SJCRH30 (cell line): ENCODE data around the gene UQCRH. TPM values are rescaled to one million over a fixed set of nuclear protein-coding genes. Genes with fewer than 3 reads are reported as not detected.
"Not testable (repeated sequence)": the region's sequence is repeated elsewhere in the genome, so short reads cannot be mapped to it uniquely, and the experiment has no call there.

Source experiments
- DNase-seq, 2 experiments: peaks; one replicate each; pipeline ENCODE4 v3.0.0-alpha.2; 2015 to 2020
- H3K27ac ChIP-seq: fragments of 250-450 bp; sonication (Bioruptor Pico); 2 replicates; pipeline ENCODE4 v1.5.1; 2020; ENCODE audit warnings: mild to moderate bottlenecking, moderate library complexity
- H3K27me3 ChIP-seq: fragments of 250-450 bp; sonication (Bioruptor Pico); 2 replicates; pipeline ENCODE4 v1.5.1; 2020; ENCODE audit warnings: mild to moderate bottlenecking, moderate library complexity
- H3K36me3 ChIP-seq: fragments of 250-450 bp; sonication (Bioruptor Pico); 2 replicates; pipeline ENCODE4 v1.5.1; 2020; ENCODE audit warnings: mild to moderate bottlenecking, moderate library complexity
- H3K4me1 ChIP-seq: fragments of 250-450 bp; sonication (Bioruptor Pico); 2 replicates; pipeline ENCODE4 v1.5.1; 2020; ENCODE audit warnings: mild to moderate bottlenecking, moderate library complexity
- H3K4me3 ChIP-seq: fragments of 250-450 bp; sonication (Bioruptor Pico); 2 replicates; pipeline ENCODE4 v1.5.1; 2020; ENCODE audit warnings: mild to moderate bottlenecking, moderate library complexity
- H3K9me3 ChIP-seq: fragments of 250-450 bp; sonication (Bioruptor Pico); replicated peaks from 2 replicates; pipeline ENCODE4 v1.5.1; 2020; ENCODE audit warnings: mild to moderate bottlenecking, moderate library complexity
- total RNA-seq: library from RNA; depleted of rRNA; stranded (reverse); fragments of >200 nt; shearing (Covaris generic); gene quantifications from 2 replicates; pipeline ENCODE4 v1.2.3, GENCODE V29; 2014

Gene UQCRH
- total RNA-seq, 1 experiment from 2014 or later: 828 TPM

DNA sequence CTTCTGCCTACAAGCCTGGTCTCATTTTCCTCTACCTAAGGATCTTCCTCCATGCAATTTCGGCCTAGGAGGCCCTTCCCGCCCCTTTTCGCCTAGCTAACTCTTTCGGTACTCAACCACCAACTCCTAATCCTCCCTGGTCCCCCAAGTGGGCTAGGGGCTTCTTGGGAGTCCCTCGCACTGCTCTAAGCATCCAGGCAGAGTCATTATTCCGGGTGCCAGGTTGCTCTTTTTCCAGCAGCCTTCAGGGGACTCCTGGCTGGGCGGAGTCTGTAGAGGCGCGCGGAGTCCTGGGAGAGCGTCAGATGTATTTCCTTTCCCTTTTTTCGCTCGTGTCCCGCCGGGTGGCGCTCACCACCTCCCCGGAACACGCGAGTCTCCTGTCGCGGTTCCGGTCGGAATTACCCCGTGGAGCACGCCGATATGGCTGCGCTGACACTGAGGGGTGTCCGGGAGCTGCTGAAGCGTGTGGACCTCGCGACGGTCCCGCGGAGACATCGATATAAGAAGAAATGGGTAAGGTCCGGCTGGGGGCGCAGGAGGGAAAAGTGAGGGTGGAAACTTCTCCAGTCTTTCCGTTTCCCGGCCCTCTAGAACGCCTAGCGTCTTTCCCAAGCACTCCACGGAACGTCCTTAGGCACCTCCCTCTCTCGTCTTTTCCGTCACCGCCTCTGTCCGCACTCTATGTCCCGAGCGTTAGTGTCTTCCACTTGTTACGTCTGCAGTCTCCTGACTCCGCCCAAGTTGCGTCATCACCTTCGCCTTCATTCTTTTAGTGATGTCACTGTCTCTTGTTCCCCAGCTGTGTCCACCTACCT is 37.1 kb downstream of the UQCRH start, which contains the start of gene NSUN4:
NSUN4 (plus strand) TSS at position 404 of the 818 bp plus-strand sequence; CDS start at position 424, 20 bp downstream.
- Histone ChIP-seq H3K27me3 (no peaks in the 10 kb centered on the region), H3K36me3 (peaks cover 6% of the 10 kb centered on the region), H3K9me3 (no peaks in the 10 kb centered on the region), H3K27ac (peak within 1 kb of the TSS; percentile 80), H3K4me1 (no peaks in the 10 kb centered on the region), H3K4me3 (peak within 1 kb of the TSS; percentile 75)
- DNase-seq: peak; percentile 95 to 97

GRCh38 chr1:46341222-46342083 is 38.0 kb downstream of the UQCRH start:
- H3K4me1 ChIP-seq: no peaks in the 10 kb centered on the region
- H3K36me3 ChIP-seq: peaks cover 11% of the 10 kb centered on the region
- no peak overlapping the region; the same call in 1 of the 2 replicates for H3K27ac ChIP-seq
- peak overlapping the region; percentile 75 for H3K4me3 ChIP-seq
- no peak for DNase-seq
- H3K9me3 ChIP-seq: no peaks in the 10 kb centered on the region
- H3K27me3 ChIP-seq: no peaks in the 10 kb centered on the region

- peak in 1 of 2 experiments; percentile 20 for DNase-seq
- Histone ChIP-seq H3K27ac (no peak overlapping the region), H3K9me3 (no peaks in the 10 kb centered on the region)
These were observed 38.7 kb downstream of the UQCRH start for GRCh38 chr1:46342084-46342656.

GRCh38 chr1:46342677-46343350 is 39.3 kb downstream of the UQCRH start:
- Histone ChIP-seq H3K4me1 (no peaks in the 10 kb centered on the region), H3K9me3 (no peaks in the 10 kb centered on the region), H3K36me3 (peaks cover 22% of the 10 kb centered on the region), H3K27me3 (no peaks in the 10 kb centered on the region), H3K27ac (no peak overlapping the region), H3K4me3 (no peak overlapping the region)
- no peak for DNase-seq

More at GRCh38 chr1:46342084-46342656, 38.7 kb downstream of the UQCRH start:
- H3K36me3 ChIP-seq: peaks cover 18% of the 10 kb centered on the region
- H3K27me3 ChIP-seq: no peaks in the 10 kb centered on the region
- H3K4me1 ChIP-seq: no peaks in the 10 kb centered on the region
- no peak overlapping the region for H3K4me3 ChIP-seq

DNA sequence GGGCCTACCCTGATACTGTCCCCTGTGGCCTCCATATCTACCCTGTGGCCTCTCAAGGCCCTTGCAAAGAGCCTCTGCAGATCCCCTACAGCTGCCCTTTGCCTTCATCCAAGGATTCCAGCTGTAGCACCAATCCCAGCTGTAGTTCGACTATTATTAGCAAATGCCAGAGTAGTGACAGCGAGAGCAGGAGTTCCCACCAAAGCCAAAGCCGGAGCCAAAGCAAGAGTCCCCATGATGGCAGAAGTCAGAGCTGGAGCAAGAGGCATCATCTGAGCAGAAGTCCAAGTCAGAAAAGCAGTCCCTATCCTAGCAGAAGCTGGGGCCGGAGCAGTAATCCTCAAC is 39.8 kb downstream of the UQCRH start:
- DNase-seq: no peak

GRCh38 chr1:46343705-46344104 is 40.2 kb downstream of the UQCRH start:
- no peak for DNase-seq
- no peaks in the 10 kb centered on the region for H3K9me3 ChIP-seq
- no peaks in the 10 kb centered on the region for H3K27me3 ChIP-seq
- H3K27ac ChIP-seq: no peak overlapping the region
- H3K4me3 ChIP-seq: no peak overlapping the region
- H3K36me3 ChIP-seq: peaks cover 27% of the 10 kb centered on the region
- no peaks in the 10 kb centered on the region for H3K4me1 ChIP-seq

More for the DNA sequence above, 39.8 kb downstream of the UQCRH start:
- Histone ChIP-seq H3K4me1 (no peaks in the 10 kb centered on the region), H3K27ac (no peak overlapping the region), H3K36me3 (peaks cover 26% of the 10 kb centered on the region), H3K9me3 (no peaks in the 10 kb centered on the region), H3K4me3 (no peak overlapping the region), H3K27me3 (no peaks in the 10 kb centered on the region)

GRCh38 chr1:46344481-46344880 is 41.0 kb downstream of the UQCRH start:
- Histone ChIP-seq H3K4me1 (no peaks in the 10 kb centered on the region), H3K27me3 (no peaks in the 10 kb centered on the region), H3K27ac (no peak overlapping the region), H3K4me3 (no peak overlapping the region), H3K36me3 (peaks cover 33% of the 10 kb centered on the region), H3K9me3 (no peaks in the 10 kb centered on the region)
- no peak for DNase-seq

- H3K4me1 ChIP-seq: no peaks in the 10 kb centered on the region
- no peak for DNase-seq
- no peak overlapping the region for H3K4me3 ChIP-seq
- no peaks in the 10 kb centered on the region for H3K9me3 ChIP-seq
- peaks cover 41% of the 10 kb centered on the region for H3K36me3 ChIP-seq
- no peaks in the 10 kb centered on the region for H3K27me3 ChIP-seq
- H3K27ac ChIP-seq: no peak overlapping the region
These were observed 41.8 kb downstream of the UQCRH start for GRCh38 chr1:46345281-46345680.

GRCh38 chr1:46352363-46352762 is 48.9 kb downstream of the UQCRH start:
- H3K27me3 ChIP-seq: no peaks in the 10 kb centered on the region
- peaks cover 74% of the 10 kb centered on the region for H3K36me3 ChIP-seq
- H3K4me3 ChIP-seq: no peak overlapping the region
- no peak overlapping the region for H3K27ac ChIP-seq
- no peak for DNase-seq
- H3K4me1 ChIP-seq: no peaks in the 10 kb centered on the region
- H3K9me3 ChIP-seq: no peaks in the 10 kb centered on the region

- not testable (repeated sequence) for H3K27me3 ChIP-seq, H3K4me1 ChIP-seq, H3K4me3 ChIP-seq, H3K27ac ChIP-seq, H3K9me3 ChIP-seq, DNase-seq
- H3K36me3 ChIP-seq: peaks cover 70% of the 10 kb centered on the region
These were observed 52.4 kb downstream of the UQCRH start for GRCh38 chr1:46355920-46356319.

GRCh38 chr1:46362158-46362557 is 58.7 kb downstream of the UQCRH start:
- Histone ChIP-seq H3K4me1 (no peaks in the 10 kb centered on the region), H3K27me3 (no peaks in the 10 kb centered on the region), H3K4me3 (no peak overlapping the region), H3K9me3 (no peaks in the 10 kb centered on the region), H3K27ac (no peak overlapping the region), H3K36me3 (peaks cover 54% of the 10 kb centered on the region)
- no peak for DNase-seq

GRCh38 chr1:46363121-46363520 is 59.6 kb downstream of the UQCRH start:
- Histone ChIP-seq H3K4me1 (no peaks in the 10 kb centered on the region), H3K9me3 (no peaks in the 10 kb centered on the region), H3K27me3 (no peaks in the 10 kb centered on the region), H3K36me3 (peaks cover 46% of the 10 kb centered on the region), H3K27ac (no peak overlapping the region), H3K4me3 (no peak overlapping the region)
- no peak for DNase-seq

DNA sequence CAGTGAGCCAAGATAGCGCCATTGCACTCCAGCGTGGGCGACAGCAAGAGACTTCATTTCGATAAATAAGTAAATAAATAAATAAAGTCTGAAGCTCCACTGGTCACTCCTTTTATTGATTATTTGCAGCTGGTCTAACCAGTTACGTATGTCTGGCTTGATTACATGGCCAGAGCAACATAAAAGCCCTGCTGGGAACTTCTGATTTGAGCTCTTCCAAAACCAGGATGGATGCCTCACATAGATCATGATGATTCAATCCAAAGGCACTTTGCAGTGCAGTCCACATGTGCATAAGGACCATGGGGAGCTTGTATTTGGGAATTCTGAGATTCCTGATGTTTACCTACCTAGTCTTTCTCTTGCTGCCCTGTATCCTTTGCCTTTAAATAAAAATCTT is 61.1 kb downstream of the UQCRH start:
- no peaks in the 10 kb centered on the region for H3K4me1 ChIP-seq
- no peaks in the 10 kb centered on the region for H3K9me3 ChIP-seq
- peaks cover 36% of the 10 kb centered on the region for H3K36me3 ChIP-seq
- no peak for DNase-seq
- no peak overlapping the region for H3K27ac ChIP-seq
- H3K4me3 ChIP-seq: no peak overlapping the region
- no peaks in the 10 kb centered on the region for H3K27me3 ChIP-seq

DNA sequence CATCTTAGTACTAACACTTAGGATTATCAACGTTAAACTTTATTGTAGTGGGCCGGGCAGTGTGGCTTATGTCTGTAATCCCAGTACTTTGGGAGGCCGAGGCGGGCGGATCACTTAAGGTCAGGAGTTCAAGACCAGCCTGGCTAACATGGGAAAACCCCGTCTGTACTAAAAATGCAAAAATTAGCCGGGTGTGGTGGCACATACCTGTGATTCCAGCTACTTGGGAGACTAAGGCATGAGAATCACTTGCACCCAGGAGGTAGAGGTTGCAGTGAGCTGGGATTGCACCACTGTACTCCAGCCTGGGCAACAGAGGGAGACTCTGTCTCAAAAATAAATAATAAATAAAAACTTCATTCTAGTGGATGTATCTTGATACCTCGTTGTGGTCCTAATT is 62.3 kb downstream of the UQCRH start:
- not testable (repeated sequence) for H3K4me3 ChIP-seq, DNase-seq, H3K9me3 ChIP-seq, H3K4me1 ChIP-seq, H3K27ac ChIP-seq, H3K27me3 ChIP-seq
- H3K36me3 ChIP-seq: peaks cover 28% of the 10 kb centered on the region
